A172 (cell line): Measurements from ENCODE around the gene NDFIP1. TPM values are rescaled to one million over a fixed set of nuclear protein-coding genes. Genes with fewer than 3 reads are reported as not detected.

ENCODE experiments used
- DNase-seq: peaks from one replicate; pipeline ENCODE4 v3.0.0-alpha.2; 2015; ENCODE audit warnings: low spot score
- total RNA-seq: library from RNA; depleted of rRNA; stranded (reverse); fragments of >200 nt; shearing (Covaris generic); gene quantifications from 2 replicates; pipeline ENCODE4 v1.2.3, GENCODE V29; 2014

The NDFIP1 gene
- total RNA-seq, 1 experiment from 2014 or later = 65.7 TPM

- no peak for DNase-seq
Measured at GRCh38 chr5:142118155-142118686, 9.6 kb downstream of the NDFIP1 start.

DNA sequence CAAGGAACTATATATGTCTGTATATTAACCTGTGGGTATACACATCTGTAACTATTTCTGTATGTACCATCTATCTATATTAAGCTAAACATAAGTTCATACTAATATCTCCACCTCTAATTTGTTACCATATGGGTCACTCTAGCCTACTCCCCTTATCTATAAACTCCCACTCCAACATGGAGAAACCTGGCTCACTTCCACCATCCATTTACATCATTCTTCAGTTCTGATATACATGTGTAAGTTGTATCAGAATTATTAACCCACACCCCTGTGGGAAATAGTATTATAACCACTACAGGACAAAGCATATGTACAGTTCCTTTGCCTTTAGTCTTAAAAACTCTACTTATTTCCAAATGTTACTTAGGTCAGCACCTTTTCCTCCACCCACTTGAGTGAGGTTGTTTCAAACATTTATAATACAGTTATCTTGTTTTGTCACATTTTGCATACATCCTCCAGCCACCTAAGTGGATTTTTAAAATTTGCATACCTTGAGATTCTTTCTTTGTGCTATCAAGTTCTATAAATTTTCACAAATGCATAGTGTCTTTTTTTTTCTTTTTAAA is 10.6 kb downstream of the NDFIP1 start:
- DNase-seq = no peak

DNA sequence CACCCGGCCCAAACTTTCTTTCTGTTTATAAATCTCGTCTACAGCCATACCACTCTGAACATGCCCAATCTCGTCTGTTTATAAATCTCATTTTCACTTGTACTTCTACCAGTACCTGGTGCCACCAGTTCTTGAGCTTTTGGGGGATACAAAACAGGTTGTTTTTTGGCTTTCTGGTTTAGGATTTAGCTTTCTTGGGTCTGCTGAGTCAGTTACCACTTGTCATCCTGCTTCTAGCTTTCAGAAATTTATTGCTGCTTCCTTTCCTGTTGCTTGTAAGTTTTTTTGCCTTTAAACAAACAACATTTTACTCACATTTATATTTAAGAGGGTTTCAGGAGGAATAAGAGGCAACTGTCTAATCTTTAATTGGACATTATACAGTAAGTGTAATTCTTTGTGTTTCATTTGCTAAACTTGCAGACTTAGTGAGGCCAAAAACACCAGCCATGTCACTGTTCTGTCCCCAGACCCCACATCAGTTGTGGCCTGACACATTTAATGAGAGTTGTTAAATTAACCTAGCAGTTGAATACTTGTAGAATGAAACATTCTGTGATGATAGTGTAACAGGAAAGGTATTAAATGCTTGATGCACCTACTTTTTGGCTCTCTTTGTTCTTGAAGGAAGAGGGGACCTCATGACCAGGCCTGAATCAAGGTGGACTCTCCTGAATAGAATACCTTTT is 11.8 kb downstream of the NDFIP1 start:
- peak; percentile 69 for DNase-seq

DNA sequence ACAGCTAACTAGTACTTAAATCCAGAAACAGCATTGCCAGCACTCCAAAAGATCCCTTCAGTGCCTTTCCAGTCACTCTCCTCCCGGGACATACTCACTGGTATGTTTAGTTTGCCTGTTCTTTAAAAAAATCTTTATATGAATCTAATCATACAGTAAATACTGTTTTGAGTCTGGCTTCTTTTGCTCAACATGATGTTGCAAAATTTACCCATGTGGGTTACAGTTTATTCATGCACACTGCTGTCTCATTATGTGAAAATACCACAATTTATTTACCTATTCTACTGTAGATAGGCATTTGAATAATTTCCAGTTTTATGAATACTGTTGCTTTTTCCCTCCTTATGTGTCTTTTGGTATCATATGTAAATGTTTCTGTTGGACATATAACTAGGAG is 13.5 kb downstream of the NDFIP1 start:
- no peak for DNase-seq

DNA sequence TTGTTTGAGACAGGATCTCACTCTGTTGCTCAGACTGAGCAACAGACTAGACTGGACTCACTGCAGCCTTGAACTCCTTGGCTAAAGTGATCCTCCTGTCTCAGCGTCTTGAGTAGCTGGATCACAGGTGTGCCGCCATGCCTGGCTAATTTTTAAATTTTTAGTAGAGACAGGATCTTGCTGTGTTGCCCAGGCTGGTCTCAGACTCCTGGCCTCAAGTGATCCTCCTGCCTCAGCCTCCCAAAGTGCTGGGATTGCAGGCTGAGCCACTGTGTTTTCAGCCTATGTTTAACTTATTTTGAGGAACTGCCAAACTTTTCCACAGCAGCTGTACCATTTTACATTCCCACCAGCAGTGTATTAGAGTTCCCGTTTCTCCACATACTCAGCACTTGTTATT is 16.8 kb downstream of the NDFIP1 start:
- no peak for DNase-seq

DNA sequence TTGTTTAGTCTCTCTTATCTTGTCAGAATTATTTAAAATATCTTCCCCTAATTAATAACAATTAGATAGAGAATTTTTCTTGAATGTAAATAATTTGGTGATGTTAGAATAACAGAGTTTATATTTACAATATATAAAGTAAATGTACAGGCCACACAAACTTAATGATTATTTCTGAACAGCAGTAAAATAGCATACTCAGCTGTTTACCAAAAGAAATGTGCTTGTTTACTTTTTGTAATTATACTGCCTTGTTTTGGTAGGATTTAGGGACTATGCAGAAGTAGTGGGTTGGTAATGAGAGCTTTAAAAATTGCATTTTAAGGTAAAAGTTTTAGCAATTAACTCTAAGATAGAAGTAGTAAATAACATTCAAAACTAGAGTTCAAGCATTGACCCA is 17.4 kb downstream of the NDFIP1 start:
- DNase-seq = no peak

DNA sequence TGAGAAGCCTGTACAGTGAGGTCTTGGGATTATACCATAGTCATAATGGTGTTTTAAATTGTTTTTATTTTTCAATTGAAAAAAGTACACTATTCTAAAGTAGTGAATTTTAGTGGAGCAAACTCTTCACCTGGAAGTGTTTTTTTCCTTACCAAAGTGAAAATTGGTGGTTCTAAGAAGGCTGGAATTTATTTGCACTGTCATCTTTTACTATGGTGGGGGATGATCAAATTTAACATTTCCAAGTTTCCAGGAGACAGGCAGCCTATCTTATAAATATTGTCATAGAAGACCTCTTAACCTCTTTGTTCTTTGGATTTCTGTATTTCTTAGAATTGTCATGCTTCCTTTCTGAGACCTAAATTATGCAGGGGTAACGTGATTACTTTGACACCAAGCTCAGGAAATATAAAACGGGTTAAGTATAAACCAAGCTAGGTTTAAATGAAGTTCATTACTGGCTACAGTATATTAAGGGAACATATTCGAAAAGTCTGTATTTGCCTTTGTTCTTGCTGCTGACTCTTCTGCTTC is 20.2 kb downstream of the NDFIP1 start:
- no peak for DNase-seq

DNA sequence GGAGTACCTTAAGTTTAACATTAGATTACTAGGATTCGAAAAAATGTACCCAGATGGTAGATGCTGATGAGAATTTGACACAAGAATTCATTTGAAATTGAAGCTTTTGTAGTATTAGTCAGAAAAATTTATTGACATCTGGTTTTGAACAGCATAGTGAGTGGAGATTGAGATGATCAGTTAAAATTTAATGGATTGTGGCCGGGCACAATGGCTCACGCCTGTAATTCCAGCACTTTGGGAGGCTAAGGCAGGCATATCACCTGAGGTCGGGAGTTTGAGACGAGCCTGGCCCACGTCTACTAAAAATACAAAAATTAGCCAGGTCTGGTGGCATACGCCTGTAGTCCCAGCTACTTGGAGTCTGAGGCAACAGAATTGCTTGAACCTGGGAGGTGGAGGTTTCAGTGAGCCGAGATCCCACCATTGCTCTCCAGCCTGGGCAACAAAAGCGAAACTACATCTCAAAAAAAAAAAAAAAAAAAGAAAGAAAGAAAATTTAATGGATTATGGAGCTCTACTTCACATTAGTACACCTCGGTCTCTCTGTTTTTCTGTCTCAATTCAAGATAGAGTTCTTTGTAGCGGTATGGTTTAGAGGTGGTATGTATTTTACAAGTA is 21.0 kb downstream of the NDFIP1 start:
- DNase-seq = no peak

- no peak for DNase-seq
Measured at GRCh38 chr5:142131394-142131793, 22.8 kb downstream of the NDFIP1 start.

DNA sequence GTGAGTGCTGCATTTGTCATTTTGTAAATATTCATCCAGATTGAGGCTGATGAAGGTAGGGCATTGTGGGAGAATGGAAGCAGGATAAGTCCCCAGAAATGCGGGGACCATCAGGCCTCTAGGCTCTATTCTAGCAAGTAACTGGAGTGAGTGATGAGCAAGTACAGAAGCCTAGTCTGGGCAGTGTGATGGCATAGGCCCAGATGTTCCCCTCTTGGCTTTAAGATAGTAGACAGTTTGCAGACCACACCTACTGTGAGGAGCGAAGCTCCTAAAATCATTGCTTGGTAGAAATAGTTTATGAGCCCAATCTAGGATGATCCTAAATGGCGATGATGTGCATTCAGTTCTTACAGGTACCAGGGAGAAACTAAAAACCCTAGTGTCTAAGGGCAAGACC is 24.3 kb downstream of the NDFIP1 start:
- DNase-seq = no peak

DNA sequence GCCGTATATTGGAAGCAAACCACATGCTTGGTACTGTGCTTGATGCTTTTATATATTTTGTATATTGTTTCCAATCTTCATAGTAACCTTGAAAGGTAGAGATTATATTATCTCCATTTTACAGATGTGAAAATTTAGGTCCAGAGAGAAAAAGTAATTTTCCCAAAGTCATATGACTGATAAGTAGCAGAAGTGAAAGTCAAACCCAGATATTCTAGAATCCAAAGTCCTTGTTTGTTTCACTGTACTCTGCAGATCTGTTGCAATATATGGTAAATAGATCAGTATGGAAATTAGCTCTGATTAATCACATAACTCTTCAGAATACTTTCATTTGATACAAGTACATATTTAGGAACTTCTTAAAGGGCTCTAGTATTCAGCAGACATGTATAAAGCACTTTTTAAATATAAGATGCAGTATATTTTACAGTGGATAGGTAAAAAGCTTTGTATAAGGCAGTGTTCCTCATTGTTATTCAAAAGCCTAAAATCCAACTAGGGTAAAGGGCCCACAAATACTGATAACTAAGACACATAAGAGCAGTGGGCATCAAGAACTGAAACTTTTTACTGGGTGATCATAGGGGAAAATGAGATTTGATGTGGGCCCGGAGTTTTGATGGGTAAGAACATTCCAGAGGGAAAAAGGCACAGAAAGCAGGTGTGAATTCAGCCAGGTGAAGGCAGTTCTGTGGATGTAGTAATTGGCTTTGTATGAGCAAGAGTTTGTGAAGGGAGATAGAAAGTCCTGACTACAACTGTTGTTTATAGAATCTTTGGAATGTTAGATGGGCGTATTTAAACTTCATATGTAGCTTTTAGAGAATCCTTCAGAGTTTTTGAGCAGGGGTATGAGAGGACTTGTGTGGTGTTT is 25.0 kb downstream of the NDFIP1 start:
- no peak for DNase-seq

DNA sequence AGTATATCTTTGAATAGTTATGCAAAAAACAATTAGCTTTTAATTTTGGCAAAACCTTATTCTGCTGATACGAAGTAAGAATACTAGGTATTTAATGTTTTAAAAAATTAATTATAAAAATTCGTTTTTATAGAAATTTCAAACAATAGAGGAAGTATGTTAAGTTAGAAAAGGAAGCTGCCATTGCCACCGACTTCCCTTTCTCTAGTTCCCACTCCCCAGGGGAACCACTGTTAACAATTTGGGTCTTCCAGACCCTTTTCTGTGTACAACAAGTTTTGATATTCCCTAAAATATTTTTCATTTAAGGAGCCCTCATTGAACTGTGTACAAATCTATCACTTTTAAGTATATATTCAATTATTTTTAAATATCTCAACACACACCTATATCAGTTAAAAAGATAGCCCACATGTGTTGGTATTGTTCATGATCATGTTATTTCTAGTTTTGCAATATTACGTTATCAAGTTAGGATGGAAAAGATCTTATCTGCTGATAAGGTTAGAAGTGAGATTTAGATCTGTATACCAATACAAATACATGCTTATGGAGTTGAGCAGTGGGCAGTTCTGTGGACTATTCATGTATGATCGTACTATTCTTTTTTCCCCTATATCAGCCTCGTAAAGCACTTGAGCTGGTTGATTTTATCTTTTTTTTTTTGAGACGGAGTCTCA is 25.9 kb downstream of the NDFIP1 start:
- no peak for DNase-seq

DNA sequence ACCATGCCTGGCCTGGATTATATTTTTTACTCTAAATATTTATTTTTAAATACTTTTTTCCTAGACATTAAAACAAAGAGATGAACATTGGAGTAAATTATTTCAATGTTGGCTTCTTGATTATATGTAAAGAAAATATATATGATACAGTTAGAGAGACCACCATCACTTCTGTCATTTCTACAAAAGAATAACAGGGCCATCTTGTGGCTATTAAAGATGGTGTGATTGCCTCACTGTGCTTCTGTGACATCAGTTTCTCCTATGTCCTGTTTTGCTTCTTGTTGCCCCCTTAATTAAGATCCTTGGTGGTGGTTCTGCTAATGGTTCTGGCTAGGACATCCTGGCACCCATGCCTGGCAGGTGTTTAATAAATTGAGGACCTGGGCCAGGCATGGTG is 32.9 kb downstream of the NDFIP1 start:
- no peak for DNase-seq

- peak; percentile 32 for DNase-seq
Measured at GRCh38 chr5:142143878-142144277, 35.3 kb downstream of the NDFIP1 start.

GRCh38 chr5:142145106-142145900 is 36.7 kb downstream of the NDFIP1 start:
- peak; percentile 78 for DNase-seq

DNA sequence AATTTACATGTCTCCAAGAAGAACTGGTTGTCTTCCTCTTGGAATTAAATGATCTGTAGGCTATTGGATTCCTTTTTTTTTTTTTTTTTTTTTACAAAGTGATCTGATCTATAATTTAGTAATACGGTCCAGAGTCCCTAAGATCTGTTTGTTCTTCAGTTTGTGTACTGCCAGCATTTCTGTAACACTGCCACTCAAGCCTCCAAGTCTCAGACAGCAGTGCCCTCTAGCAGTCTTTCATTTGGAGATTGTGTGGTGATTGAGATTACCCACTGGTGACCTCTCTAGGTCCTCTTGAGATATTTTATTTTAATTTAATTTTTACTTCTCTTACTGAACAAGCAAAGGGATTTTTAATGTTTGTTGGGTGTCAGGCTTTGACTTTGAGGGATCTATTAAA is 40.8 kb downstream of the NDFIP1 start:
- DNase-seq = no peak

DNA sequence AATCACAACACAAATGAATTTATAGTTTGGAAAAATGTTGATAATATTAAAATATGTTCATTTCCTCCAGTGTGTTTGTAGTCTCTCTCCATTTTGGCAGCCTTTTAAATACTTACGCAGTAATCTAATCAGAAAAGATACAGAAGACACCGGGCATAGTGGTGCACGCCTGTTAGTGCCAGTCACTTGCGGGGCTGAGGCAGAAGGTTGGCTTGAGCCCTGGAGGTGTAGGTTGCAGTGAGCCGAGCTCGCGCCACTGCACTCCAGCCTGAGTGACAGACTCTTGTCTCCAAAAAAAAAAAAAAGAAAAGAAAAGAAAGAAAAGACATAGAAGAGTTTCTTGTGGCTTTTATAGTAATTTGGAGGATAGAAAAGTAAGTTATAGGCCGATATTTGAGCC is 41.9 kb downstream of the NDFIP1 start:
- DNase-seq = no peak

DNA sequence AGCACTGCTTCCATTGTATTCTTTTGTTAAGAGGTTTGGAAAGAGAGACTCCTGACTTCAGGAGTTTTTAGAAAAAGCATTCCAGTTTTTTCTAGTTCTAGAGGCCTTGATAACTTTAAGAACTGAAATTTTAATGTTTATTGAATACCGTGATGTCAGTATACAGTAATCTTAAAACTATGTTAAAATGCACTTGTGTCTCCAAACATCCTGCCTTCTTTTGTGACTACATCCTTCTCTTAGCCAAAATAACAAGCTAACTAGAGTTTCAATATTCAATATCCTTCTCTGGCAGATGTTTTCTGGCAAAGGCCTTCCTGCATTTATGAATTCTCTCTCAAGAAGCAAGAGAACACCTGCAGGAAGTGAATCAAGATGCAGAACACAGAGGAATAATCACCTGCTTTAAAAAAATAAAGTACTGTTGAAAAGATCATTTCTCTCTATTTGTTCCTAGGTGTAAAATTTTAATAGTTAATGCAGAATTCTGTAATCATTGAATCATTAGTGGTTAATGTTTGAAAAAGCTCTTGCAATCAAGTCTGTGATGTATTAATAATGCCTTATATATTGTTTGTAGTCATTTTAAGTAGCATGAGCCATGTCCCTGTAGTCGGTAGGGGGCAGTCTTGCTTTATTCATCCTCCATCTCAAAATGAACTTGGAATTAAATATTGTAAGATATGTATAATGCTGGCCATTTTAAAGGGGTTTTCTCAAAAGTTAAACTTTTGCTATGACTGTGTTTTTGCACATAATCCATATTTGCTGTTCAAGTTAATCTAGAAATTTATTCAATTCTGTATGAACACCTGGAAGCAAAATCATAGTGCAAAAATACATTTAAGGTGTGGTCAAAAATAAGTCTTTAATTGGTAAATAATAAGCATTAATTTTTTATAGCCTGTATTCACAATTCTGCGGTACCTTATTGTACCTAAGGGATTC is 43.1 kb downstream of the NDFIP1 start:
- peak; percentile 60 for DNase-seq

GRCh38 chr5:142152384-142152732 is 43.8 kb downstream of the NDFIP1 start:
- no peak for DNase-seq
